ENCODE measurements around the gene GAGE12J.
A peak's percentile ranks its signal among the peaks of the same experiment; 100 is the strongest.
"Not testable (repeated sequence)": the region's sequence is repeated elsewhere in the genome, so short reads cannot be mapped to it uniquely, and the experiment has no call there.

GAGE12J gene

GRCh38 chrX:49331841-49332240, 10.0 kb downstream of the GAGE12J start:
- H3K27ac Mint-ChIP-seq; H3K9me3 Mint-ChIP-seq; H3K4me1 Mint-ChIP-seq (ENCODE audit: low read depth); H3K27me3 Mint-ChIP-seq (ENCODE audit: low read depth); H3K36me3 Mint-ChIP-seq (ENCODE audit: low read depth); H3K4me3 Mint-ChIP-seq: not testable (repeated sequence)
- DNase-seq (ENCODE audit: low spot score) = peak; percentile 19

DNA sequence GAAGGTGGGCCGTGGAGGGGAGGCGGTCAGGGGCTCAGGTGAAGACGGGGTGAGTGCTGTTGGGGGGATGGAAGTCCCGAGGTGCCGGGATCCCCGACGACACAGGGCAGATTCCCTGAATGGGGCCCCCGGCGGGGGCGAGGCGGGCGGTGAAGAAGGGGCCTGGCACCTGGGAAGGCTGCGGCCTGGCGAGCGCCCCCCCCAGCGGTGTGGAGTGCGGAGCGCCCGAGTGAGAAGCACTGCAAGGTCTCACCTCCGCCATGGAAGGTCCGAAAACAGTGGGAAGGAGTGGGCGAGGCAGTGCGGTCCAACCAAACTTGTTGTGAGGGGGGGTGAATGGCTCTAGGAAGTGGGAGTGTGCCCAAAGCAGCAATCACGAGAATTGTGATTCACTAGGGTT, 19.6 kb downstream of the GAGE12J start:
- H3K4me1 Mint-ChIP-seq (ENCODE audit: low read depth); H3K4me3 Mint-ChIP-seq; H3K36me3 Mint-ChIP-seq (ENCODE audit: low read depth); DNase-seq (ENCODE audit: low spot score); H3K9me3 Mint-ChIP-seq; H3K27me3 Mint-ChIP-seq (ENCODE audit: low read depth); H3K27ac Mint-ChIP-seq: not testable (repeated sequence)

- H3K4me3 Mint-ChIP-seq; H3K27me3 Mint-ChIP-seq (ENCODE audit: low read depth); H3K27ac Mint-ChIP-seq; H3K9me3 Mint-ChIP-seq; DNase-seq (ENCODE audit: low spot score); H3K36me3 Mint-ChIP-seq (ENCODE audit: low read depth); H3K4me1 Mint-ChIP-seq (ENCODE audit: low read depth): not testable (repeated sequence)
Observed at GRCh38 chrX:49344496-49345175, 22.8 kb downstream of the GAGE12J start.

- DNase-seq (ENCODE audit: low spot score); H3K4me1 Mint-ChIP-seq (ENCODE audit: low read depth); H3K27ac Mint-ChIP-seq; H3K36me3 Mint-ChIP-seq (ENCODE audit: low read depth); H3K27me3 Mint-ChIP-seq (ENCODE audit: low read depth); H3K4me3 Mint-ChIP-seq; H3K9me3 Mint-ChIP-seq: not testable (repeated sequence)
Observed at GRCh38 chrX:49345402-49345801, 23.6 kb downstream of the GAGE12J start.

- not testable (repeated sequence) for H3K27me3 Mint-ChIP-seq (ENCODE audit: low read depth); H3K36me3 Mint-ChIP-seq (ENCODE audit: low read depth); H3K9me3 Mint-ChIP-seq; H3K4me3 Mint-ChIP-seq; H3K4me1 Mint-ChIP-seq (ENCODE audit: low read depth); DNase-seq (ENCODE audit: low spot score); H3K27ac Mint-ChIP-seq
Observed at GRCh38 chrX:49346150-49346549, 24.3 kb downstream of the GAGE12J start.
